Inflammatory macrophage treated with lipopolysaccharide for 1 hour (primary cell): ENCODE results near the gene TBC1D5.

Experiments used
- DNase-seq, 2 donors: peaks; one replicate each; pipeline ENCODE4 v3.0.0-alpha.2; 2020 to 2022

The TBC1D5 gene

DNA sequence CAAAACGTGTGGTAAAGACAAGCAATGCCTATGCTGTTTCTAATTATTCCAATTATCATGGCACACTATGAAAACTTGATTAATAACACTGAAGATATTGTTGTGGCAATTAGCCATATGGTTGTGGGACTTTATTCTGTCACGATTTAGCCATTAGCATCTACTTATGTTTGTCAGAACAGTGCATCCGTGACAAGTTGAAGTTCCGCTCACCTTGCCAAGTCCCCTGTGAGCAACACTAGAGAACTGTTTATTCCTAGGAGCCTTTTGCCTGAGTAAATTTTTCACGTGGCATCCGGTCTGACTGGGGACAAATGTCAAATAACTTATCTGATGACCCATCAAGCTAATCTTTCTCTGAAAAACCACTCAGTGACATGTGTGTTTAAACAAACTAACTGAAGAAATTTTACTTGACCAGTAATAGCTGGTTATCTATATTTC lies 403.3 kb downstream of the TBC1D5 start:
- DNase-seq = no peak

DNA sequence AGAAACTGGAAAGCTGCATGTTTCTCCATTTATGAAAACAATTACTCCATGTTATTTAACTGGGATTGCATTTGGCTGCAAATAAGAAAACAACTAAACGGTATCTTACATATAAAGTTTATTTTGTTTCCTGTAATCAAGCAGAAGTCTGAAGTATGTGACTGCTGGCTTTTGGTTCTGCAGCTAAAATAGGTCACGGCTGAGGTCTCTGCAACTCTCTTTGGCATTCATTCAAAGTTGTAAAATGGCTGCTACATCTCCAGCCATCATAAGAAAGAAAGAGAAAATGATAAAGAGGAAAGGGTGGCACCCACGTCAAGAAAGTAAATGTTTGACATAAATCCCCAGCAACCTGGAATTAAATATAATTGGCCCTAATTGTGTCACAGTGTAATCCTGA lies 406.1 kb downstream of the TBC1D5 start:
- no peak for DNase-seq

- DNase-seq = no peak
These were observed 408.5 kb downstream of the TBC1D5 start for GRCh38 chr3:17333893-17334292.

GRCh38 chr3:17333446-17333845 lies 409.0 kb downstream of the TBC1D5 start:
- DNase-seq = no peak

GRCh38 chr3:17330660-17331059 lies 411.8 kb downstream of the TBC1D5 start:
- DNase-seq = no peak

DNA sequence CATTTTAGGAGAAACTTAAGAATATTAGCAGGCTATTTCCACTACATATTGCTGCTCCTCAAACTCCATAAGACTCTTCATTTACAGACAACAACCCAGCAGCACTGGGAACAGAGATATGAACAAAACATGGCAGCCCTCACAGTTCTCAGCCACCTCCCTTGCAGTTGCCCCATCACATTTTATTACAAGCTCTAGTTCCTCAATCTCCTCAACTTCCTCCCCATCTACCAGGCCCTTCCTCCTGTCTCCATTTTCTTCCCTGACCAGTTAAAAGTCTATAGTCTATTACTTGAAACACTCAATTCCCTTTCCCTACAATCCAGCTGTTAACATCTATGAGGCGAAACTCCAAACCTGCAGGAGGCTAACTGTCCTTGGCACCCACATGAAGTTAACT lies 412.5 kb downstream of the TBC1D5 start:
- peak; percentile 8 to 38 for DNase-seq

DNA sequence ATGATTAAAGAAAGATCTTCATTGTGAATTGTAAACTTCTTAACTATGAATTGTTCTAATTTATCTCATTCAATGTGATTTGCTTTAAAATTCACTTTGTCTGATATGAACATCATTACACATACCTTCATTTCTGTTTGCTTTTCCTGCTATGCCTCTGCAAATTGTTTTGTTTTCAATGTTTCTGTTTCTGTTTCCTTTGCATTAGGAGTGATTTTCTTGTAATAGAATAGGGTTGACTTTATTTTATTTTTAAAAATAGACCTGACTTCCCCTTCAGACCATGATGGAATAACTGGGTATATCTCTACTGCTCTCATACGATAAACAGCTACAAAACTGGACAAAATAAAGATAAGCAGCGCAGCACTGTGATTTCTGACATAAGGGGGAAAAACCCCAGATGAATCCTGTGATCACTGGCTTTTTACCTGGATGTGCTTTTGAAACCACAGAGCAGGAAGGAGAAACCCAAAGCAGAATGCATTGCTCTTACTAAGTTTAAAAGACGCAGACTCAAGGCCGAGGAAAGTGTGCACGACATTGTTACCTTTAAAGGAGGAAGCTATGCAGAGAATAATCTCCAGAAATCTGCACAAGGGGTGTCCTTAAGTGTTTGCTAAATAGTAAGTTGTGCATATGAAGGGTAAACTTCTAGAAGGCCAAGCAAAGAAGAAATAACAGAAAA lies 420.2 kb downstream of the TBC1D5 start:
- no peak for DNase-seq

- DNase-seq = no peak
These were observed 422.2 kb downstream of the TBC1D5 start for GRCh38 chr3:17320266-17320665.

DNA sequence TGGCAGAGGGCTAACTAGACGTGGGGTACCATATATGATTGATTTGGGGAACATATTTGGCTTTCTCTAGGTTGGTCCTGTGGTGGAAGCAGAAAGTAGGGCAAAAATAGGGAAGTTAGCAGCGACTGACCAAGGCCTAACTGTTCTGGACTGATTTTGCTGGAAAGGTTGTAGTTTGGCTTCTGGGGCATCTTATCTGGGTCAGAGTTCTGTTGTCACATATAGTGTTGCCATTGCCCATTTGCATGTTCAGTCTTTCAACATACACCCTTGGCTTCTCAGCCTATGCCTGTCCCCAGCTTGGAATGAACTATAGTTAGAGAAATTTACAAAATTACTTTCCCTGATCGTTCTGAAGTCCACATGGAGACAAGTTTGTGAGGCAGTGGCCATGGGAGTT lies 426.5 kb downstream of the TBC1D5 start:
- DNase-seq = no peak

DNA sequence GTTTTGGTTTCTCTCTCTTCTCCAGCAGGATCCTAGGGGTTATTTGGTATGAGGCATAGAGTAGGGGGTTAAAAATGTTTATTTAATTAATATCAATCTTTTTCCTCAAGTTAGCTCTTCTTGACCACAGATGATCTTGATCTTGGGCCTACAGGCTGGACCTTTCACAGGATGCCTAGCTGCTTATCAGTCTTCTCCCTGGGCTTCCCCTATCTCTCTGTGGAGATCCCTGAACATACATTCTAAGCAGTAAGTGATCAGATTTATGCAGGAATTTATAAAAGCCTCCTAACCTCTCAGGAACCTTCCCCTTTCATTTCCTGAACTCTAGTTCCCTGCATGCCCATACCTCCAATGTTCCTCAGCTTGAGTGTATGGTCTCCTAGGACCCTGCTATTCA lies 428.3 kb downstream of the TBC1D5 start:
- no peak for DNase-seq

DNA sequence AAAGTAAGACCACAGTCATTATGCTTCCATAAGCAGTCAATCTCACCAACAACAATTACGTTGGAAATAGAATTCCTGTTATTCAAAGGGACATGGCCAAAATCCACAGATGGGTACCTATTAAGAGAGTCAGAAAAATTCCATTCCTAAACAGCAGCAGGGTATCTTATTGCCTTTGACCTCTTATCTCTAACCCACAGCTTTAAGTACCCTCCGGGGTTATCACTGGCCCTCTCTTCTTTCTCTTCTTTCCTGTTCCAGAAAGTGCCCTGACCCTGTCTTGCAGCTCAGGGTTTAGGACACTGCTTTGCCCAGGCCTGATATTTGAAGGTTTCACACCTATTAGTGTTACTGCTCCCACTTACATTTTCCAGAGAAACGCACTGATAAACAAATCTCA lies 428.7 kb downstream of the TBC1D5 start:
- no peak for DNase-seq

- DNase-seq = no peak
These were observed 431.4 kb downstream of the TBC1D5 start for GRCh38 chr3:17310983-17311382.

GRCh38 chr3:17307887-17308286 lies 434.5 kb downstream of the TBC1D5 start:
- DNase-seq = no peak

GRCh38 chr3:17307482-17307881 lies 434.9 kb downstream of the TBC1D5 start:
- no peak for DNase-seq

DNA sequence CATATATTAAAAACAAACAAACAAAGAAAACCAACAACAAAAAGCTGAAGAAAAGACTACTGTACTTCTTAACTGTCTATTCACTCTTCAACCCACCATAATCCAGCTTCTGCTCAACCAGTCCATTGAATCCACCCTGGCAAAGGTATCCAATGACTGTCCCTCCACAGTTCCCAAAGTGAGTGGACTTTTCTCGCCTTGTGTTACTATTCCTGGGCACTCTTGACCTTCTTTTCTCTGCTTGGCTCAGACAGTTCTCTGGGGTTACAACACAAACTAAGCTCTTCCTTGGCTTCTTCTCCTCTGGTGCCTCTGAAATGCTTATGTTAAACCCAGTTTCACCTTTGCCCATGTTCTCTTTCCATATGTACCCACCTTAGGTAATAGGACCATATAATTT lies 437.5 kb downstream of the TBC1D5 start:
- no peak for DNase-seq

DNA sequence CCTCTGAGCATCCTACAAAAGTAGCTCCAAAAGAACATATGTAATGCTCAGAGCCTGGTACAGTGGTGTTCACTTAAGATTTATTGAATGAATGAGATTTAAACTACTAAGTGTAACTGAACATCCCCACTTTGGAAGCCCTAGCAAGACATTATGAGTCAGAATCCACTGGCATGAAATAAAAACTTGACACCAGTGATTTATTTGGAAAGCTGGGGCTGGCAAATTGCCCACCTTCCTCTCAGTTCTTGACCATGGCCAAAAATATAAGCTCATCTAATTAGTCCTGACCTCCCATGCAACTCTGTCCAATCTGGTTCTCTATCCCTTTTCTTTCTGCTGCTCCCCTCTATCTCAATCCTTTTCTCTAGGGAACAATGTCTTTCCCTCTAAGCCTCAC lies 439.7 kb downstream of the TBC1D5 start:
- DNase-seq = no peak

DNA sequence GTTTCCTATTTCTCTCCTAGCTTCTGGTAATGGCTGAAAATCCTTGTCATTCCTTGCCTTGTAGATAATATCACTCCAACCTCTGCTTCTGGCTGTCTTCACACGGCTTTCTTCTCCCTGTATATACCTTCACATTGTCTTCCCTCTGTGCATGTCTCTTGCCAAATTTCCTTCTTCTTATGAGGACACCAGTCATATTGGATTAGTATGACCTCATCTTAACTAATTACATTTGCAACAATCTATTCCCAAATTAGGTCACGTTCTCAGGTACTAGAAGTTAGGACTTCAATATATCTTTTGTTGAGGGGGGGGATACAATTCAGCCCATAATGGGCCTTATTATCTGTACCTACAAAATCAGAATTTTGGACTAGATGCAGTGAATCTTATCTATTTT lies 440.3 kb downstream of the TBC1D5 start:
- DNase-seq = no peak

DNA sequence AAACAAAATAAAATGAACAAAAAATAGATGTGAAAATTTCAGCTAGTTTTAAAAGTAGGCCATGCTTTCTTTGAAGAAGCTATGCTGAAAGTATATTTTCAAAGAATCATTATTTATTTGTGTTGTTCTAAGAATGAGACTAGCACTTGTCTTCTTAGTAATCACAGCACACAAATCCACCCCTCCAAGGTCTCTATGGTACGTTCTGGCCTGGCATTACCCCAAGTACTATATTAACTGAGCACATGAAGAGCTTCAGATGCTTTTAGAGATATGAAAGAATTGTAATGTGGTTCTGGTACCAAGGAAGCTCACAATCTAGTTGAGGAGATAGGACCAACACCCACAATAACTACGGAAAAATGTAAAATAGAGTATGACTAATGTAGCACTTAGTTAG lies 441.2 kb downstream of the TBC1D5 start:
- no peak for DNase-seq

GRCh38 chr3:17300441-17300840 lies 442.0 kb downstream of the TBC1D5 start:
- no peak for DNase-seq

GRCh38 chr3:17298038-17298437 lies 444.4 kb downstream of the TBC1D5 start:
- no peak for DNase-seq

DNA sequence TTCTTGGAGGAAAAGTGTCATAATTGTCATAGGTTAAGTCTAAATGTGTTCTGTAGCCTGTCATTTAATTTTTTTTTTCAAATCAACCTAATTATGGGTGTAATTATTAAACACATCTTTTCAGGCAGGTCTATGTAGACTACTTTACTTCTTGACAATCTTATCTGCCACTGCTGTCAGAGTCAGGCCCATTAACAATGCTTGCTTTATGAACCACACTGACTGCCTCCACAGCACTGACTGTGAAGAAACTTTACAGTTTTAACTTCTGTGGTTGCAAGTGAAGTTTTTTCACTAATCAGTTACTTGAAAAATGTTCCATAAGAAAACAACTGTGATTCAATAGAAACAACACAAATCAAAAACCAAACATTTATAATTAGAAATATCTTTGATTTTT lies 449.9 kb downstream of the TBC1D5 start:
- no peak for DNase-seq

DNA sequence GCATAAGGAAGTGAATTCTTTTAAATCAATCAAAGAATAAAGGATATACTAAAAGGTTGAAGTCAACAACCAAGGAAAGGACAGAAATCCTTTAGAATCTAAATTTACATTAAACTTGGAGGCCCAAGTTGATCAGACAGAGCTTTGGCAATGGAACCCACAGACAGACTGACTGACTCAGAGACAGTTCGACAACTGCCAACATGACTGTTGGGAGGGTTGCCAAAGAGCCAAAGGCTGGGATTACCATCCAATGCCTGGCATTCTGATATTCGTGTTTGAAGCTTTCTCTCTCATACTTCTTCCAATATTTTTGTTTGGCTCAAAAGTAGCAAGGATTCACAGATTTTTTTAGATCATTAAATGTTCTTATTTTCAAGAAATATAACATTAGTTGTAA lies 451.5 kb downstream of the TBC1D5 start:
- no peak for DNase-seq

DNA sequence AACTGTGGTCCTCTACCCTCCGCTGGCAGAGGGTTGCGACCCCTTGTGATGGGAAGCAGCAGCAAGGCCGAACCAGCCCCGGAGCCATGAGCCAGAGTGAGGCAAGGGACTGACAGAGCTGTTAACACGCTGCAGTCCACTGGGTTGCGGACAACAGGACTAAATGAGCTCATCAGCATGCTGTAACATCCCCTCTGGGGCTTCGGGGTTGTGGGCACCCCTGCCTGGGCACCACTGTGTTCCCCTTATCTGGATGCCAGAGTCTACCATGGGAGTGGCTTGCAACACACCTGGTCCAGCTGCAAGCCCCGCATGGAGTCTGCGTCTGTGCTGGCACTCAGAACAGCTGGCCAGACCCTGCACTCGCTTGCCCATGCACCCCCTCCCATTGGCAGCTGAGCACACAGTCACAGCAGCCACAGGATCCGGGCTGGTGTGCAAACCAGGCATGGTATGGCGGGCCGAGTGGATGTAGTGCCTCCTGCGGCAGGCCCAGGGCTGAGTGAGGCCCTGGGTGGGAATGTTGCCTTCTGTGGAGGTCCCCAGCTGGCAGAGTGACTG lies 453.5 kb downstream of the TBC1D5 start:
- DNase-seq = no peak

GRCh38 chr3:17287006-17287689 lies 455.3 kb downstream of the TBC1D5 start:
- DNase-seq = no peak

GRCh38 chr3:17278006-17278405 lies 464.4 kb downstream of the TBC1D5 start:
- DNase-seq = no peak
